ENCODE results near the gene MAP3K20. TPM values are rescaled to one million over a fixed set of nuclear protein-coding genes. Genes with fewer than 3 reads are reported as not detected.

The MAP3K20 gene
- total and polyA plus RNA-seq, 2 of the 8 experiments (the other 6 are each of a cell fraction or from before 2014, with no cell fraction given), result 3.1 to 11.1 TPM

GRCh38 chr2:173278794-173279526, 203.3 kb downstream of the MAP3K20 start:
- Histone ChIP-seq H2BK15ac (ENCODE audit: low read length) (no peak overlapping the region), H4K8ac (ENCODE audit: extremely low read depth, insufficient read depth, low read length) (no peak overlapping the region), H2BK12ac (ENCODE audit: low read depth, low read length) (no peak overlapping the region), H4K91ac (replicated peaks; ENCODE audit: insufficient read length, low read length) (no peak overlapping the region), H3K4ac (replicated peaks; ENCODE audit: insufficient read length, low read depth, low read length) (no peak overlapping the region), H3K27me3 (replicated peaks in 1 of 4; ENCODE audit: control insufficient read depth in 3 of 4, extremely low read depth in 1 of 4, insufficient read depth in 3 of 4, low read length in 3 of 4) (no peaks in the 10 kb centered on the region), H3K4me1 (replicated peaks in 1 of 4; ENCODE audit: control insufficient read depth in 3 of 4, insufficient read depth in 4 of 4, low read length in 3 of 4) (no peaks in the 10 kb centered on the region), H2AFZ (ENCODE audit: low read length) (no peak overlapping the region), H2BK20ac (ENCODE audit: low read length) (no peak overlapping the region), H3K23ac (ENCODE audit: insufficient read length) (no peak overlapping the region), H2BK5ac (ENCODE audit: low read depth, low read length) (no peak overlapping the region), H3K4me2 (ENCODE audit: insufficient read depth in 1 of 2, low read depth in 2 of 2, low read length in 2 of 2) (no peak overlapping the region), H3K56ac (replicated peaks; ENCODE audit: insufficient read length, low read depth, low read length) (no peak overlapping the region), H2BK120ac (replicated peaks; ENCODE audit: low read depth, low read length) (no peak overlapping the region), H2AK5ac (ENCODE audit: low read depth, low read length) (no peak overlapping the region), H3K9me3 (ENCODE audit: insufficient read depth in 2 of 2, low read depth in 1 of 2, low read length in 1 of 2) (peaks cover 8 to 10% of the 10 kb centered on the region in 2 experiments; a peak in 3 of 4 replicates), H3K79me1 (ENCODE audit: low read depth, low read length) (no peaks in the 10 kb centered on the region), H3K79me2 (ENCODE audit: control insufficient read depth in 1 of 2, insufficient read depth in 2 of 2, low read length in 2 of 2) (no peaks in the 10 kb centered on the region), H3K36me3 (ENCODE audit: control insufficient read depth in 2 of 4, insufficient read depth in 4 of 4, low read length in 3 of 4) (no peaks in the 10 kb centered on the region), H4K20me1 (replicated peaks in 1 of 2; ENCODE audit: control insufficient read depth in 1 of 2, insufficient read depth in 2 of 2, low read length in 2 of 2) (no peaks in the 10 kb centered on the region), H3K14ac (ENCODE audit: insufficient read length) (no peak overlapping the region), H3K9ac (replicated peaks in 1 of 4; ENCODE audit: extremely low read depth in 1 of 4, low read depth in 3 of 4, low read length in 3 of 4) (no peak overlapping the region), H3K23me2 (ENCODE audit: low read depth, low read length) (no peaks in the 10 kb centered on the region), H3K4me3 (ENCODE audit: extremely low read depth in 1 of 4, insufficient read depth in 2 of 4, low read depth in 3 of 4, low read length in 4 of 4) (no peak overlapping the region), H3K27ac (ENCODE audit: low read depth, low read length) (no peak overlapping the region), H4K5ac (ENCODE audit: insufficient read length, low read depth, low read length) (no peak overlapping the region), H3K18ac (ENCODE audit: extremely low read depth, low read length) (no peak overlapping the region)
- ChIA-PET POLR2A (ENCODE audit: partially characterized antibody) (no interaction called here), CTCF (ENCODE audit: partially characterized antibody) (no interaction called here)
- no peak for FAIRE-seq
- no peak for DNase-seq (ENCODE audit: low read depth in 1 of 2, low spot score in 2 of 2)
- no peak for TF ChIP-seq RFX5 (IDR thresholded peaks at IDR 0.05; ENCODE audit: borderline replicate concordance, low read depth, low read length)
- no peak for TF ChIP-seq EGR1 (IDR thresholded peaks at IDR 0.05; ENCODE audit: borderline replicate concordance, low read depth, low read length)
- no peak for TF ChIP-seq SIN3A (conservative IDR thresholded peaks at IDR 0.05 in 1 of 2, IDR thresholded peaks at IDR 0.05 in 1 of 2; ENCODE audit: low read depth in 1 of 2, low read length in 2 of 2)
- 84% methylated on average over 3 of the region's 3 CpGs; no CpG with 5 or more reads in 1 of the 2 experiments for WGBS, 2 experiments (ENCODE audit: extremely low coverage in 1 of 2, insufficient coverage in 1 of 2, insufficient read length in 1 of 2, insufficient replicate concordance in 2 of 2, low coverage in 1 of 2, low lambda C conversion rate in 2 of 2, missing lambda C conversion rate in 1 of 2)

All from H1 (cell line).